Thyroid gland (tissue), 4 donors: ENCODE measurements around the gene NAV2.

Experiments used
- CTCF ChIP-seq, 6 experiments: fragments of 200-600 bp in 3 of 6; fragments of 450-650 bp in 3 of 6; sonication (generic) in 3 of 6; IDR thresholded peaks; one replicate each; pipeline ENCODE4 v1.5.1; 2016 to 2019; ENCODE audit warnings: antibody characterized with exemption in 6 of 6, mild to moderate bottlenecking in 2 of 6, inconsistent platforms in 1 of 6, moderate library complexity in 1 of 6
- POLR2A ChIP-seq, 2 donors: fragments of 450-650 bp; IDR thresholded peaks; one replicate each; pipeline ENCODE4 v1.6.1; 2017; ENCODE audit warnings: antibody characterized with exemption in 2 of 2, mild to moderate bottlenecking in 2 of 2, moderate library complexity in 1 of 2

GRCh38 chr11:19912115-19912957 is 199.7 kb downstream of the NAV2 start:
- no peak for TF ChIP-seq CTCF (IDR thresholded peaks at IDR 0.05)
- no peak for TF ChIP-seq POLR2A (IDR thresholded peaks at IDR 0.05)
